Islet precursor cell (in vitro differentiated cells): ENCODE results near the gene RARS2.
A peak's percentile ranks its signal among the peaks of the same experiment; 100 is the strongest.
"Not testable (repeated sequence)": the region's sequence is repeated elsewhere in the genome, so short reads cannot be mapped to it uniquely, and the experiment has no call there.

Source experiments
- DNase-seq: peaks from one replicate; pipeline ENCODE4 v3.0.0-alpha.2; 2018

RARS2 gene

GRCh38 chr6:87589693-87590416 lies at the start of gene RARS2, which contains the start of gene ORC3:
Gene RARS2 (minus strand): TSS chr6:87589987. CDS start chr6:87589957, 30 bp downstream.
Gene ORC3 (plus strand): TSS chr6:87590135. CDS start chr6:87590169, 34 bp downstream.
- peak; percentile 99 for DNase-seq

- DNase-seq: no peak
Measured at GRCh38 chr6:87639373-87639772, 49.6 kb upstream of the RARS2 start.

- DNase-seq: no peak
Measured at GRCh38 chr6:87637106-87637505, 47.3 kb upstream of the RARS2 start.

GRCh38 chr6:87636315-87636714 lies 46.5 kb upstream of the RARS2 start:
- no peak for DNase-seq

GRCh38 chr6:87633851-87634250 lies 44.1 kb upstream of the RARS2 start:
- DNase-seq: no peak

- DNase-seq: no peak
Measured at GRCh38 chr6:87630746-87631145, 41.0 kb upstream of the RARS2 start.

GRCh38 chr6:87628881-87629280 lies 39.1 kb upstream of the RARS2 start:
- no peak for DNase-seq

- no peak for DNase-seq
Measured at GRCh38 chr6:87628424-87628823, 38.6 kb upstream of the RARS2 start.

GRCh38 chr6:87623248-87623647 lies 33.5 kb upstream of the RARS2 start:
- DNase-seq: no peak

GRCh38 chr6:87618531-87618930 lies 28.7 kb upstream of the RARS2 start:
- DNase-seq: no peak

- no peak for DNase-seq
Measured at GRCh38 chr6:87617405-87617804, 27.6 kb upstream of the RARS2 start.

GRCh38 chr6:87613018-87613417 lies 23.2 kb upstream of the RARS2 start:
- not testable (repeated sequence) for DNase-seq

- no peak for DNase-seq
Measured at GRCh38 chr6:87608802-87609201, 19.0 kb upstream of the RARS2 start.

- no peak for DNase-seq
Measured at GRCh38 chr6:87606199-87606598, 16.4 kb upstream of the RARS2 start.

- DNase-seq: no peak
Measured at GRCh38 chr6:87600576-87600975, 10.8 kb upstream of the RARS2 start.

GRCh38 chr6:87590990-87591389 lies 1.2 kb upstream of the RARS2 start:
- no peak for DNase-seq

GRCh38 chr6:87590417-87590880 lies 662 bp upstream of the RARS2 start:
- DNase-seq: no peak

GRCh38 chr6:87588756-87589407 lies 905 bp downstream of the RARS2 start:
- DNase-seq: no peak

- DNase-seq: no peak
Measured at GRCh38 chr6:87586371-87587077, 3.3 kb downstream of the RARS2 start.

GRCh38 chr6:87583822-87584221 lies 6.0 kb downstream of the RARS2 start:
- no peak for DNase-seq

GRCh38 chr6:87575423-87575822 lies 14.4 kb downstream of the RARS2 start:
- DNase-seq: no peak

GRCh38 chr6:87574237-87574804 lies 15.5 kb downstream of the RARS2 start:
- no peak for DNase-seq

- DNase-seq: no peak
Measured at GRCh38 chr6:87573307-87574024, 16.3 kb downstream of the RARS2 start.
